SU-DHL-6 (cell line): ENCODE results near the gene PHF1.

Experiments
- H2AFZ ChIP-seq: fragments of 200-600 bp; sonication (generic); 2 replicates; pipeline ENCODE4 v1.6.1; 2014; ENCODE audit warnings: low read depth, mild to moderate bottlenecking, moderate library complexity, mixed read lengths, antibody characterized with exemption, low read length; ENCODE audit not compliant: severe bottlenecking
- H3F3A ChIP-seq: fragments of 200-600 bp; shearing (Covaris generic); 2 replicates; pipeline ENCODE4 v1.6.0; 2016; ENCODE audit warnings: antibody characterized with exemption, mild to moderate bottlenecking; ENCODE audit not compliant: insufficient read depth
- H3K27ac ChIP-seq: fragments of 200-600 bp; sonication (generic); 2 replicates; pipeline ENCODE4 v1.5.1; 2016; ENCODE audit warnings: low read depth, mild to moderate bottlenecking, low read length, moderate library complexity, mixed read lengths
- H3K27me3 ChIP-seq: fragments of 200-600 bp; sonication (generic), shearing (Covaris generic); 2 replicates; pipeline ENCODE4 v1.6.0; 2014; ENCODE audit warnings: mild to moderate bottlenecking, low read length
- H3K36me3 ChIP-seq: fragments of 200-600 bp; sonication (generic); 2 replicates; pipeline ENCODE4 v1.6.1; 2014; ENCODE audit warnings: mild to moderate bottlenecking, low read length, mixed read lengths
- H3K4me2 ChIP-seq: fragments of 300-600, 200-600 bp; shearing (Covaris generic), sonication (generic); 2 replicates; pipeline ENCODE4 v1.6.0; 2014; ENCODE audit warnings: low read length, low read depth, mild to moderate bottlenecking; ENCODE audit not compliant: poor library complexity, severe bottlenecking
- H3K4me3 ChIP-seq: fragments of 200-600 bp; sonication (generic); 2 replicates; pipeline ENCODE4 v1.5.1; 2014; ENCODE audit warnings: antibody characterized with exemption, low read length, mild to moderate bottlenecking, mixed read lengths; ENCODE audit not compliant: insufficient read depth, poor library complexity, severe bottlenecking
- H3K79me2 ChIP-seq: fragments of 200-600 bp; sonication (generic); 2 replicates; pipeline ENCODE4 v1.6.1; 2014; ENCODE audit warnings: mild to moderate bottlenecking, low read length, moderate library complexity; ENCODE audit not compliant: insufficient read depth
- H3K9ac ChIP-seq: fragments of 200-600 bp; sonication (generic); 2 replicates; pipeline ENCODE4 v1.7.0; 2014; ENCODE audit warnings: mild to moderate bottlenecking, low read length
- H3K9me2 ChIP-seq: fragments of 200-600 bp; sonication (generic); replicated peaks from 2 replicates; pipeline ENCODE4 v1.6.1; 2014; ENCODE audit warnings: low read length; ENCODE audit not compliant: insufficient read depth
- H3K9me3 ChIP-seq: fragments of 200-600 bp; sonication (generic); 2 replicates; pipeline ENCODE4 v1.6.1; 2014; ENCODE audit warnings: low read length, mixed read lengths; ENCODE audit not compliant: insufficient read depth
- H4K20me1 ChIP-seq: fragments of 200-600 bp; sonication (generic); 2 replicates; pipeline ENCODE4 v1.6.1; 2014; ENCODE audit warnings: low read depth, mild to moderate bottlenecking, antibody characterized with exemption, low read length, moderate library complexity, mixed read lengths
- EZH2phosphoT487 ChIP-seq: fragments of 200-600 bp; sonication (generic), shearing (Covaris generic); conservative IDR thresholded peaks from 2 replicates; pipeline ENCODE4 v1.6.1; 2018; ENCODE audit warnings: mild to moderate bottlenecking, antibody characterized with exemption, low read length, moderate library complexity, mixed read lengths
- TF ChIP-seq, protein P1 (sequence below): fragments of 200-600 bp; sonication (generic); IDR thresholded peaks from one replicate; pipeline ENCODE4 v1.5.1; 2017; ENCODE audit warnings: antibody characterized with exemption, mild to moderate bottlenecking, low read length, moderate library complexity; ENCODE audit not compliant: insufficient read depth, poor library complexity, severe bottlenecking

Gene PHF1

GRCh38 chr6:33440649-33441309, 30.0 kb downstream of the PHF1 start:
- Histone ChIP-seq H3K36me3 (no peaks in the 10 kb centered on the region), H3K79me2 (no peaks in the 10 kb centered on the region), H3K9ac (no peak overlapping the region), H3K4me3 (no peak overlapping the region), H3K27me3 (no peaks in the 10 kb centered on the region), H3K9me2 (no peaks in the 10 kb centered on the region), H3K9me3 (no peaks in the 10 kb centered on the region), H3F3A (no peaks in the 10 kb centered on the region), H3K4me2 (no peak overlapping the region), H2AFZ (no peak overlapping the region), H3K27ac (no peak overlapping the region), H4K20me1 (no peaks in the 10 kb centered on the region)
- TF ChIP-seq, protein P1, sequence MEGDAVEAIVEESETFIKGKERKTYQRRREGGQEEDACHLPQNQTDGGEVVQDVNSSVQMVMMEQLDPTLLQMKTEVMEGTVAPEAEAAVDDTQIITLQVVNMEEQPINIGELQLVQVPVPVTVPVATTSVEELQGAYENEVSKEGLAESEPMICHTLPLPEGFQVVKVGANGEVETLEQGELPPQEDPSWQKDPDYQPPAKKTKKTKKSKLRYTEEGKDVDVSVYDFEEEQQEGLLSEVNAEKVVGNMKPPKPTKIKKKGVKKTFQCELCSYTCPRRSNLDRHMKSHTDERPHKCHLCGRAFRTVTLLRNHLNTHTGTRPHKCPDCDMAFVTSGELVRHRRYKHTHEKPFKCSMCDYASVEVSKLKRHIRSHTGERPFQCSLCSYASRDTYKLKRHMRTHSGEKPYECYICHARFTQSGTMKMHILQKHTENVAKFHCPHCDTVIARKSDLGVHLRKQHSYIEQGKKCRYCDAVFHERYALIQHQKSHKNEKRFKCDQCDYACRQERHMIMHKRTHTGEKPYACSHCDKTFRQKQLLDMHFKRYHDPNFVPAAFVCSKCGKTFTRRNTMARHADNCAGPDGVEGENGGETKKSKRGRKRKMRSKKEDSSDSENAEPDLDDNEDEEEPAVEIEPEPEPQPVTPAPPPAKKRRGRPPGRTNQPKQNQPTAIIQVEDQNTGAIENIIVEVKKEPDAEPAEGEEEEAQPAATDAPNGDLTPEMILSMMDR: no peak
- TF ChIP-seq EZH2phosphoT487: no peak

DNA sequence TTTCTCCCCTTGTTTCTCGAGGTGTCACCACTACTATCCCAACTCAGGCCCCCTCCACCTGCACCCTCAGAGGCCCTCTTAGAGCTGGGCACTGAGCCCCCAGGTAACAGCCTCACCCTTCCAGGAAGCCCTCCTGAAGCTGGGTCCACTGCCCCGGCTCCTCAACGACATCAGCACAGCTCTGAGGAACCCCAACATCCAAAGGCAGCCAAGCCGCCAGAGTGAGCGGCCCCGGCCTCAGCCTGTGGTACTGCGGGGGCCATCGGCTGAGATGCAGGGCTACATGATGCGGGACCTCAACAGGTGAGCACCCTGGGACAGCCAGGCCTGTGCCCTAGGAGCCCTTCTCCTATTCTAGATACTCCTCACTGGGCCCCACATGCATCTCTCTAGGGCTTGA, 30.6 kb downstream of the PHF1 start:
- Histone ChIP-seq H3F3A (no peaks in the 10 kb centered on the region), H3K4me3 (no peak overlapping the region), H4K20me1 (no peaks in the 10 kb centered on the region), H3K79me2 (no peaks in the 10 kb centered on the region), H3K4me2 (no peak overlapping the region), H2AFZ (no peak overlapping the region), H3K9ac (no peak overlapping the region), H3K36me3 (no peaks in the 10 kb centered on the region), H3K9me2 (no peaks in the 10 kb centered on the region), H3K9me3 (no peaks in the 10 kb centered on the region), H3K27ac (no peak overlapping the region), H3K27me3 (no peaks in the 10 kb centered on the region)
- TF ChIP-seq, protein P1: no peak
- TF ChIP-seq EZH2phosphoT487: no peak

GRCh38 chr6:33442283-33442682, 31.5 kb downstream of the PHF1 start:
- Histone ChIP-seq H3K4me2 (no peak overlapping the region), H3F3A (no peaks in the 10 kb centered on the region), H3K36me3 (no peaks in the 10 kb centered on the region), H3K9me2 (no peaks in the 10 kb centered on the region), H2AFZ (no peak overlapping the region), H3K9me3 (no peaks in the 10 kb centered on the region), H3K27ac (no peak overlapping the region), H3K79me2 (no peaks in the 10 kb centered on the region), H3K9ac (no peak overlapping the region), H4K20me1 (no peaks in the 10 kb centered on the region), H3K4me3 (no peak overlapping the region), H3K27me3 (no peaks in the 10 kb centered on the region)
- TF ChIP-seq, protein P1: no peak
- TF ChIP-seq EZH2phosphoT487: no peak
